ENCODE measurements around the gene CH25H. TPM values are rescaled to one million over a fixed set of nuclear protein-coding genes. Genes with fewer than 3 reads are reported as not detected.

The CH25H gene
- total and polyA plus RNA-seq, 10 of the 15 experiments (the other 5 are each of a cell fraction or from before 2014, with no cell fraction given) = not detected

DNA sequence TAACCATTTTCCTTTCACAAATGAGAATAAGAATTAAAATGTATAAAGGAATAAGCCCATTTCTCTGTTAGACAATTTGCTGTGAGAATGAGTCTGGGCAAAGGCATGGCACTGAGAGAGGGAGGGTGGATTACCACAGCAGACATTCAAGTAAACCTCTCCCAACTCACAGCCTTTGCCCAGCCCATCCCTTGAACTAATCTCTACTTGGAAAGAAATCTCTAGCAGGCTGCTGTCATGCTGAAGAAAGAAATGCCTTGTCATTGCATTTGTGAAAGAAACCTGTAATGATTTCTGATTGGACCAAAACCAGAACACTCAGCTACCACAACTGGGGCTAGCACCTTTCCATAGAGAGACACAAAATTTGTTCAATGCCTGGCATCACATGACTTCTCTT, 39.2 kb downstream of the CH25H start:
- no peak for FAIRE-seq
- intact Hi-C loops (cut with micrococcal nuclease; ENCODE audit: unreplicated experiment) = no loop called here

More for the DNA sequence above, 39.2 kb downstream of the CH25H start:
- ATAC-seq (no peak), DNase-seq (ENCODE audit: low read depth, low spot score) (no peak)
- Histone ChIP-seq H3K4me1 (ENCODE audit: control insufficient read depth, insufficient read depth, low read length) (peaks cover 26% of the 10 kb centered on the region), H3K79me2 (ENCODE audit: control insufficient read depth, insufficient read depth, low read length) (no peaks in the 10 kb centered on the region), H3K9me3 (replicated peaks; ENCODE audit: control insufficient read depth, insufficient read depth, low read length) (no peaks in the 10 kb centered on the region), H3K27me3 (replicated peaks in 1 of 2; ENCODE audit: control insufficient read depth in 2 of 2, insufficient read depth in 2 of 2, low read length in 1 of 2) (no peaks in the 10 kb centered on the region), H3K4me3 (no peak overlapping the region), H3K9ac (ENCODE audit: control insufficient read depth, insufficient read depth, low read length) (no peak overlapping the region), H3K36me3 (ENCODE audit: control insufficient read depth in 2 of 2, insufficient read depth in 2 of 2, low read length in 1 of 2) (no peaks in the 10 kb centered on the region), H3K27ac (ENCODE audit: control insufficient read depth, insufficient read depth) (no peak overlapping the region), H3K4me2 (ENCODE audit: control insufficient read depth, insufficient read depth) (no peak overlapping the region), H2AFZ (ENCODE audit: control insufficient read depth, low read depth, low read length) (no peak overlapping the region), H4K20me1 (ENCODE audit: control insufficient read depth, insufficient read depth) (no peaks in the 10 kb centered on the region)
- BruUV-seq (replicated peaks) = no TSS peak
- CTCF ChIA-PET = no interaction called here
- SMC1A ChIA-PET (ENCODE audit: uncharacterized antibody, unreplicated experiment) = no interaction called here
- in situ Hi-C loops (cut with MboI) = no loop called here
- RAD21 ChIA-PET (ENCODE audit: unreplicated experiment) = no interaction called here
- TF ChIP-seq YBX1 (IDR thresholded peaks at IDR 0.05) (no peak), MYB (IDR thresholded peaks at IDR 0.05; ENCODE audit: borderline replicate concordance, low read depth, low read length) (no peak), ETV6 (conservative IDR thresholded peaks at IDR 0.05 in 1 of 2, IDR thresholded peaks at IDR 0.05 in 1 of 2; ENCODE audit: borderline replicate concordance in 1 of 2, low read depth in 1 of 2) (no peak), SMAD1 (IDR thresholded peaks at IDR 0.05; ENCODE audit: low read depth, partially characterized antibody) (no peak), CBX3 (IDR thresholded peaks at IDR 0.05; ENCODE audit: borderline replicate concordance, low read depth) (no peak), ZZZ3 (IDR thresholded peaks at IDR 0.05; ENCODE audit: control insufficient read depth, insufficient read length, low read depth) (no peak), BRCA1 (IDR thresholded peaks at IDR 0.05; ENCODE audit: low read depth, low read length) (no peak)
- TF ChIP-seq, protein P1, sequence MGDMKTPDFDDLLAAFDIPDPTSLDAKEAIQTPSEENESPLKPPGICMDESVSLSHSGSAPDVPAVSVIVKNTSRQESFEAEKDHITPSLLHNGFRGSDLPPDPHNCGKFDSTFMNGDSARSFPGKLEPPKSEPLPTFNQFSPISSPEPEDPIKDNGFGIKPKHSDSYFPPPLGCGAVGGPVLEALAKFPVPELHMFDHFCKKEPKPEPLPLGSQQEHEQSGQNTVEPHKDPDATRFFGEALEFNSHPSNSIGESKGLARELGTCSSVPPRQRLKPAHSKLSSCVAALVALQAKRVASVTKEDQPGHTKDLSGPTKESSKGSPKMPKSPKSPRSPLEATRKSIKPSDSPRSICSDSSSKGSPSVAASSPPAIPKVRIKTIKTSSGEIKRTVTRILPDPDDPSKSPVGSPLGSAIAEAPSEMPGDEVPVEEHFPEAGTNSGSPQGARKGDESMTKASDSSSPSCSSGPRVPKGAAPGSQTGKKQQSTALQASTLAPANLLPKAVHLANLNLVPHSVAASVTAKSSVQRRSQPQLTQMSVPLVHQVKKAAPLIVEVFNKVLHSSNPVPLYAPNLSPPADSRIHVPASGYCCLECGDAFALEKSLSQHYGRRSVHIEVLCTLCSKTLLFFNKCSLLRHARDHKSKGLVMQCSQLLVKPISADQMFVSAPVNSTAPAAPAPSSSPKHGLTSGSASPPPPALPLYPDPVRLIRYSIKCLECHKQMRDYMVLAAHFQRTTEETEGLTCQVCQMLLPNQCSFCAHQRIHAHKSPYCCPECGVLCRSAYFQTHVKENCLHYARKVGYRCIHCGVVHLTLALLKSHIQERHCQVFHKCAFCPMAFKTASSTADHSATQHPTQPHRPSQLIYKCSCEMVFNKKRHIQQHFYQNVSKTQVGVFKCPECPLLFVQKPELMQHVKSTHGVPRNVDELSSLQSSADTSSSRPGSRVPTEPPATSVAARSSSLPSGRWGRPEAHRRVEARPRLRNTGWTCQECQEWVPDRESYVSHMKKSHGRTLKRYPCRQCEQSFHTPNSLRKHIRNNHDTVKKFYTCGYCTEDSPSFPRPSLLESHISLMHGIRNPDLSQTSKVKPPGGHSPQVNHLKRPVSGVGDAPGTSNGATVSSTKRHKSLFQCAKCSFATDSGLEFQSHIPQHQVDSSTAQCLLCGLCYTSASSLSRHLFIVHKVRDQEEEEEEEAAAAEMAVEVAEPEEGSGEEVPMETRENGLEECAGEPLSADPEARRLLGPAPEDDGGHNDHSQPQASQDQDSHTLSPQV (IDR thresholded peaks at IDR 0.05) = no peak
- POLR2A ChIA-PET = no interaction called here
